DND-41 (cell line): ENCODE data around the gene NOPCHAP1.

Source experiments
- EZH2 ChIP-seq: IDR thresholded peaks from 3 replicates; pipeline ENCODE4 v1.6.1; 2012; ENCODE audit warnings: borderline replicate concordance, low read depth, mild to moderate bottlenecking, moderate library complexity, low read length, inconsistent platforms; ENCODE audit not compliant: severe bottlenecking
- TF ChIP-seq, protein P1 (sequence below): IDR thresholded peaks from 2 replicates; pipeline ENCODE4 v1.5.1; 2012; ENCODE audit warnings: borderline replicate concordance, low read length, moderate library complexity, mild to moderate bottlenecking; ENCODE audit not compliant: poor library complexity, severe bottlenecking; ENCODE audit errors: extremely low read depth

GRCh38 chr12:104953323-104953722, 32.8 kb upstream of the NOPCHAP1 start:
- TF ChIP-seq, protein P1, sequence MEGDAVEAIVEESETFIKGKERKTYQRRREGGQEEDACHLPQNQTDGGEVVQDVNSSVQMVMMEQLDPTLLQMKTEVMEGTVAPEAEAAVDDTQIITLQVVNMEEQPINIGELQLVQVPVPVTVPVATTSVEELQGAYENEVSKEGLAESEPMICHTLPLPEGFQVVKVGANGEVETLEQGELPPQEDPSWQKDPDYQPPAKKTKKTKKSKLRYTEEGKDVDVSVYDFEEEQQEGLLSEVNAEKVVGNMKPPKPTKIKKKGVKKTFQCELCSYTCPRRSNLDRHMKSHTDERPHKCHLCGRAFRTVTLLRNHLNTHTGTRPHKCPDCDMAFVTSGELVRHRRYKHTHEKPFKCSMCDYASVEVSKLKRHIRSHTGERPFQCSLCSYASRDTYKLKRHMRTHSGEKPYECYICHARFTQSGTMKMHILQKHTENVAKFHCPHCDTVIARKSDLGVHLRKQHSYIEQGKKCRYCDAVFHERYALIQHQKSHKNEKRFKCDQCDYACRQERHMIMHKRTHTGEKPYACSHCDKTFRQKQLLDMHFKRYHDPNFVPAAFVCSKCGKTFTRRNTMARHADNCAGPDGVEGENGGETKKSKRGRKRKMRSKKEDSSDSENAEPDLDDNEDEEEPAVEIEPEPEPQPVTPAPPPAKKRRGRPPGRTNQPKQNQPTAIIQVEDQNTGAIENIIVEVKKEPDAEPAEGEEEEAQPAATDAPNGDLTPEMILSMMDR: no peak
- TF ChIP-seq EZH2: no peak
